Measurements from ENCODE around the gene SLC27A5.
A peak's percentile ranks its signal among the peaks of the same experiment; 100 is the strongest.
"Not testable (repeated sequence)": the region's sequence is repeated elsewhere in the genome, so short reads cannot be mapped to it uniquely, and the experiment has no call there.

The SLC27A5 gene

GRCh38 chr19:58468216-58468839, 43.5 kb downstream of the SLC27A5 start:
- no peak for DNase-seq (ENCODE audit: low spot score)

GRCh38 chr19:58466760-58467589, 44.8 kb downstream of the SLC27A5 start, which contains the start of gene ZNF324:
Gene ZNF324, plus strand, starts transcription at chr19:58467080. Its CDS starts 2,106 bp downstream, at chr19:58469186.
- DNase-seq (ENCODE audit: low spot score): peak; percentile 98

GRCh38 chr19:58466089-58466759, 45.6 kb downstream of the SLC27A5 start:
- DNase-seq (ENCODE audit: low spot score): no peak

GRCh38 chr19:58460039-58460438, 51.8 kb downstream of the SLC27A5 start:
- DNase-seq (ENCODE audit: low spot score): no peak

- no peak for DNase-seq (ENCODE audit: low spot score)
Measured at GRCh38 chr19:58456111-58456510, 55.7 kb downstream of the SLC27A5 start.

- DNase-seq (ENCODE audit: low spot score): no peak
Measured at GRCh38 chr19:58455306-58455705, 56.5 kb downstream of the SLC27A5 start.

GRCh38 chr19:58453743-58454142, 58.0 kb downstream of the SLC27A5 start:
- no peak for DNase-seq (ENCODE audit: low spot score)

- DNase-seq (ENCODE audit: low spot score): peak; percentile 99
Measured at GRCh38 chr19:58451358-58452101, 60.3 kb downstream of the SLC27A5 start, which contains the start of gene ZNF324B. Gene ZNF324B, plus strand, starts transcription at chr19:58451622. Its CDS starts 2,080 bp downstream, at chr19:58453702.

- DNase-seq (ENCODE audit: low spot score): no peak
Measured at GRCh38 chr19:58450856-58451357, 60.9 kb downstream of the SLC27A5 start.

- not testable (repeated sequence) for DNase-seq (ENCODE audit: low spot score)
Measured at GRCh38 chr19:58449980-58450379, 61.8 kb downstream of the SLC27A5 start.

- not testable (repeated sequence) for DNase-seq (ENCODE audit: low spot score)
Measured at GRCh38 chr19:58448860-58449259, 62.9 kb downstream of the SLC27A5 start.
